CD4-positive, alpha-beta T cell treated with Interleukin-2 at 100 ng/mL for 4 hours (primary cell): ENCODE results near the gene SF3B6.
"Not testable (repeated sequence)": the region's sequence is repeated elsewhere in the genome, so short reads cannot be mapped to it uniquely, and the experiment has no call there.

Source experiments
- DNase-seq: peaks from one replicate; pipeline ENCODE4 v3.0.0-alpha.2; 2020; ENCODE audit warnings: low spot score

The SF3B6 gene

GRCh38 chr2:24093270-24093669 lies 17.1 kb upstream of the SF3B6 start:
- not testable (repeated sequence) for DNase-seq

- DNase-seq = no peak
Measured at GRCh38 chr2:24088821-24089359, 12.8 kb upstream of the SF3B6 start.

- DNase-seq = no peak
Measured at GRCh38 chr2:24087032-24087431, 10.9 kb upstream of the SF3B6 start.

- no peak for DNase-seq
Measured at GRCh38 chr2:24086241-24086640, 10.1 kb upstream of the SF3B6 start.

GRCh38 chr2:24085200-24085489 lies 9.0 kb upstream of the SF3B6 start:
- no peak for DNase-seq

GRCh38 chr2:24084386-24085199 lies 8.5 kb upstream of the SF3B6 start, which contains the start of gene TP53I3:
Gene TP53I3 (minus strand): TSS chr2:24084834. CDS start chr2:24084326, 508 bp downstream.
- peak; percentile 79 for DNase-seq

- DNase-seq = peak; percentile 50
Measured at GRCh38 chr2:24083567-24084385, 7.7 kb upstream of the SF3B6 start.

GRCh38 chr2:24082787-24083566 lies 6.9 kb upstream of the SF3B6 start:
- no peak for DNase-seq

- no peak for DNase-seq
Measured at GRCh38 chr2:24080701-24081100, 4.6 kb upstream of the SF3B6 start.

GRCh38 chr2:24077879-24078278 lies 1.8 kb upstream of the SF3B6 start:
- DNase-seq = no peak

- no peak for DNase-seq
Measured at GRCh38 chr2:24077535-24077877, 1.4 kb upstream of the SF3B6 start.

GRCh38 chr2:24076849-24077534 lies 866 bp upstream of the SF3B6 start:
- no peak for DNase-seq

- DNase-seq = no peak
Measured at GRCh38 chr2:24075259-24075658, 867 bp downstream of the SF3B6 start.

GRCh38 chr2:24073816-24074215 lies 2.3 kb downstream of the SF3B6 start:
- no peak for DNase-seq

GRCh38 chr2:24072259-24072658 lies 3.9 kb downstream of the SF3B6 start:
- no peak for DNase-seq

GRCh38 chr2:24065341-24065740 lies 10.8 kb downstream of the SF3B6 start:
- no peak for DNase-seq

- no peak for DNase-seq
Measured at GRCh38 chr2:24058564-24059271, 17.4 kb downstream of the SF3B6 start.

GRCh38 chr2:24055750-24056149 lies 20.4 kb downstream of the SF3B6 start:
- no peak for DNase-seq

- DNase-seq = no peak
Measured at GRCh38 chr2:24054366-24055010, 21.6 kb downstream of the SF3B6 start.

- no peak for DNase-seq
Measured at GRCh38 chr2:24052951-24053350, 23.2 kb downstream of the SF3B6 start.

- DNase-seq = no peak
Measured at GRCh38 chr2:24051833-24052232, 24.3 kb downstream of the SF3B6 start.
